Measurements from ENCODE around the gene ANKS1A. TPM values are rescaled to one million over a fixed set of nuclear protein-coding genes. Genes with fewer than 3 reads are reported as not detected.

The ANKS1A gene
- polyA plus RNA-seq, 1 experiment: 5.1 TPM

- H3K9me3 ChIP-seq (ENCODE audit: control insufficient read depth, insufficient read depth, low read length): no peaks in the 10 kb centered on the region; the same call in 1 of the 2 replicates
- DNase-seq (ENCODE audit: low read depth, low spot score): no peak
- no peak overlapping the region for H3K4me3 ChIP-seq (ENCODE audit: low read depth, low read length)
- TF ChIP-seq CTCF (IDR thresholded peaks at IDR 0.05; ENCODE audit: low read depth, low read length): no peak
- POLR2A ChIA-PET: interaction anchor here (1.0 to 1.7 kb wide), 2 partner anchors 35 to 163 kb away, joined by 3 to 12 read pairs; partner anchors contain the start of gene TAF11
- CTCF ChIA-PET: interaction anchor here (0.7 to 0.8 kb wide), 2 partner anchors 64 to 89 kb away, joined by 3 read pairs; no protein-coding TSS in a partner anchor
- no peaks in the 10 kb centered on the region for H3K27me3 ChIP-seq (ENCODE audit: control insufficient read depth, insufficient read depth, low read length)
- peak overlapping the region; percentile 82 for H3K27ac ChIP-seq (ENCODE audit: low read depth, low read length)
These were observed 161.8 kb downstream of the ANKS1A start for GRCh38 chr6:35050757-35051330.

- CTCF ChIA-PET: interaction anchor here (0.8 kb wide), 1 partner anchor 64 kb away, joined by 3 read pairs; no protein-coding TSS in a partner anchor
- DNase-seq (ENCODE audit: low read depth, low spot score): no peak
- POLR2A ChIA-PET: interaction anchor here (1.0 kb wide), 1 partner anchor 163 kb away, joined by 3 read pairs; the partner anchor contains the start of gene TAF11
- no peak for TF ChIP-seq CTCF (IDR thresholded peaks at IDR 0.05; ENCODE audit: low read depth, low read length)
- Histone ChIP-seq H3K27ac (ENCODE audit: low read depth, low read length) (no peak overlapping the region), H3K27me3 (ENCODE audit: control insufficient read depth, insufficient read depth, low read length) (no peaks in the 10 kb centered on the region), H3K4me3 (ENCODE audit: low read depth, low read length) (no peak overlapping the region), H3K9me3 (ENCODE audit: control insufficient read depth, insufficient read depth, low read length) (no peaks in the 10 kb centered on the region; the same call in 1 of the 2 replicates)
These were observed 162.3 kb downstream of the ANKS1A start for GRCh38 chr6:35051396-35051795.

GRCh38 chr6:35051997-35052583 lies 163.0 kb downstream of the ANKS1A start:
- POLR2A ChIA-PET: interaction anchor here (0.7 kb wide), 1 partner anchor 39 kb away, joined by 7 read pairs; no protein-coding TSS in a partner anchor
- Histone ChIP-seq H3K9me3 (ENCODE audit: control insufficient read depth, insufficient read depth, low read length) (no peaks in the 10 kb centered on the region; the same call in 1 of the 2 replicates), H3K27me3 (ENCODE audit: control insufficient read depth, insufficient read depth, low read length) (no peaks in the 10 kb centered on the region), H3K27ac (ENCODE audit: low read depth, low read length) (no peak overlapping the region), H3K4me3 (ENCODE audit: low read depth, low read length) (no peak overlapping the region)
- DNase-seq (ENCODE audit: low read depth, low spot score): no peak
- no peak for TF ChIP-seq CTCF (IDR thresholded peaks at IDR 0.05; ENCODE audit: low read depth, low read length)
- CTCF ChIA-PET: interaction anchor here (0.8 to 2.9 kb wide), 4 partner anchors 65 to 190 kb away, joined by 3 to 12 read pairs (median 6); no protein-coding TSS in a partner anchor

- DNase-seq (ENCODE audit: low read depth, low spot score): no peak
- H3K27me3 ChIP-seq (ENCODE audit: control insufficient read depth, insufficient read depth, low read length): no peaks in the 10 kb centered on the region
- ChIA-PET CTCF (interaction anchor here (0.9 to 2.9 kb wide), 3 partner anchors 66 to 189 kb away, joined by 4 to 12 read pairs (median 9); no protein-coding TSS in a partner anchor), POLR2A (interaction anchor here (0.7 kb wide), 1 partner anchor 40 kb away, joined by 7 read pairs; no protein-coding TSS in a partner anchor)
- H3K4me3 ChIP-seq (ENCODE audit: low read depth, low read length): no peak overlapping the region
- no peak for TF ChIP-seq CTCF (IDR thresholded peaks at IDR 0.05; ENCODE audit: low read depth, low read length)
- H3K27ac ChIP-seq (ENCODE audit: low read depth, low read length): peak overlapping the region; percentile 21
- H3K9me3 ChIP-seq (ENCODE audit: control insufficient read depth, insufficient read depth, low read length): no peaks in the 10 kb centered on the region; the same call in 1 of the 2 replicates
These were observed 163.9 kb downstream of the ANKS1A start for GRCh38 chr6:35052694-35053565.

All from AG04450 (cell line).